ENCODE measurements around the gene TMOD1. TPM values are rescaled to one million over a fixed set of nuclear protein-coding genes. Genes with fewer than 3 reads are reported as not detected.

The TMOD1 gene
- total RNA-seq, 1 donor from 2014 or later = not detected

DNA sequence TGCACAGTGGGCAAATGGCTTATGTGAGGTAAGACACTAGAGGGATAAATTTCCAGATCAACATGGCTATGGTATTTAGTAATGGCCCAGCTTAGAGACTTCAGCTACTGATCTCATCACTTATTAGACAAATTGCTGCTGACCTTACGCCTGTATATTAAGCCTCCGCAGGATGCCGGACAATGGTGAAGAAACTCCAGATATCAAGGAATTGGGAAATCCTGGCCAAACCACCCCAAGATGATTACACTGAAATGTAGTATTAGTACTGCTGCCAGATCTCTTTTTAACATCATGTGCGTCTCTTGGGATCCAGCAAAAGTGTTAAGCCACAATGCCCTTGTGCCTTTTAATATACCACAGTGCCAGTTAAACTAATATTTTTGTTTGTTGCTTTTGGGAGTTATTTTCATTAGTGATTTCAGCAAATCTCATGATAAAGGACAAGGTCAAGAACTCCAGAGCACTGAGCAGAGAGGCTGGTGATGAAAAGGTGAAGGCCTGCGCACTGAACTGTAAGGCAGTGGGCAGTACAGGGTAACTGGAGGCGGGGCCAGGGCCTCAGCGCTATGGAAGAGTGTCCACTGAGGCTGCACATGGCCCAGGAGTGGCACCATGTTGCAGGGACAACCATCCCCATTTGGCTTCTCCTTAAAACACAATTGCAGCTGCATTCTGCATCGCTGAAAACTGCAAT is 99.2 kb downstream of the TMOD1 start:
- no peak overlapping the region for H3K4me2 ChIP-seq
- no peaks in the 10 kb centered on the region for H3K79me2 ChIP-seq (ENCODE audit: low read depth)
- H3K4me1 ChIP-seq = no peaks in the 10 kb centered on the region
- H3K36me3 ChIP-seq = no peaks in the 10 kb centered on the region
- no peak overlapping the region for H3K9ac ChIP-seq
- Mint-ChIP-seq H3K27me3 (ENCODE audit: insufficient read depth, low read depth) (no peaks in the 10 kb centered on the region), H3K9me3 (no peaks in the 10 kb centered on the region), H3K27ac (no peak overlapping the region), H3K36me3 (peaks cover 24% of the 10 kb centered on the region), H3K4me1 (peaks cover 2% of the 10 kb centered on the region), H3K4me3 (no peak overlapping the region)
- no peaks in the 10 kb centered on the region for H4K20me1 ChIP-seq (ENCODE audit: low read depth)
- peaks cover 15% of the 10 kb centered on the region for H3F3A ChIP-seq (ENCODE audit: low read depth)
- DNase-seq (ENCODE audit: low spot score) = no peak
- H3K9me3 ChIP-seq (ENCODE audit: low read depth) = no peaks in the 10 kb centered on the region
- no peak overlapping the region for H3K4me3 ChIP-seq
- no peak overlapping the region for H3K27ac ChIP-seq
- no peak overlapping the region for H2AFZ ChIP-seq (replicated peaks)
- H3K27me3 ChIP-seq = no peaks in the 10 kb centered on the region
- TF ChIP-seq EZH2 (IDR thresholded peaks at IDR 0.05) (no peak), EZH2phosphoT487 (IDR thresholded peaks at IDR 0.05) (no peak)
- TF ChIP-seq, protein P1, sequence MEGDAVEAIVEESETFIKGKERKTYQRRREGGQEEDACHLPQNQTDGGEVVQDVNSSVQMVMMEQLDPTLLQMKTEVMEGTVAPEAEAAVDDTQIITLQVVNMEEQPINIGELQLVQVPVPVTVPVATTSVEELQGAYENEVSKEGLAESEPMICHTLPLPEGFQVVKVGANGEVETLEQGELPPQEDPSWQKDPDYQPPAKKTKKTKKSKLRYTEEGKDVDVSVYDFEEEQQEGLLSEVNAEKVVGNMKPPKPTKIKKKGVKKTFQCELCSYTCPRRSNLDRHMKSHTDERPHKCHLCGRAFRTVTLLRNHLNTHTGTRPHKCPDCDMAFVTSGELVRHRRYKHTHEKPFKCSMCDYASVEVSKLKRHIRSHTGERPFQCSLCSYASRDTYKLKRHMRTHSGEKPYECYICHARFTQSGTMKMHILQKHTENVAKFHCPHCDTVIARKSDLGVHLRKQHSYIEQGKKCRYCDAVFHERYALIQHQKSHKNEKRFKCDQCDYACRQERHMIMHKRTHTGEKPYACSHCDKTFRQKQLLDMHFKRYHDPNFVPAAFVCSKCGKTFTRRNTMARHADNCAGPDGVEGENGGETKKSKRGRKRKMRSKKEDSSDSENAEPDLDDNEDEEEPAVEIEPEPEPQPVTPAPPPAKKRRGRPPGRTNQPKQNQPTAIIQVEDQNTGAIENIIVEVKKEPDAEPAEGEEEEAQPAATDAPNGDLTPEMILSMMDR (IDR thresholded peaks at IDR 0.05) = no peak

GRCh38 chr9:97601228-97601898 is 99.9 kb downstream of the TMOD1 start:
- no peak overlapping the region for H3K9ac ChIP-seq
- H3K36me3 ChIP-seq = no peaks in the 10 kb centered on the region
- H3K79me2 ChIP-seq (ENCODE audit: low read depth) = no peaks in the 10 kb centered on the region
- TF ChIP-seq EZH2 (IDR thresholded peaks at IDR 0.05) (no peak), EZH2phosphoT487 (IDR thresholded peaks at IDR 0.05) (no peak)
- TF ChIP-seq, protein P1 (IDR thresholded peaks at IDR 0.05) = no peak
- H3F3A ChIP-seq (ENCODE audit: low read depth) = peaks cover 15% of the 10 kb centered on the region
- H3K27me3 Mint-ChIP-seq (ENCODE audit: insufficient read depth, low read depth) = no peaks in the 10 kb centered on the region
- H3K4me2 ChIP-seq = no peak overlapping the region
- H3K27me3 ChIP-seq = no peaks in the 10 kb centered on the region
- H4K20me1 ChIP-seq (ENCODE audit: low read depth) = no peaks in the 10 kb centered on the region
- no peaks in the 10 kb centered on the region for H3K9me3 ChIP-seq (ENCODE audit: low read depth)
- DNase-seq (ENCODE audit: low spot score) = no peak
- no peaks in the 10 kb centered on the region for H3K9me3 Mint-ChIP-seq
- no peak overlapping the region for H3K4me3 ChIP-seq
- H3K36me3 Mint-ChIP-seq = peaks cover 29% of the 10 kb centered on the region
- no peak overlapping the region for H2AFZ ChIP-seq (replicated peaks)
- no peak overlapping the region for H3K27ac Mint-ChIP-seq
- no peaks in the 10 kb centered on the region for H3K4me1 ChIP-seq
- peaks cover 2% of the 10 kb centered on the region for H3K4me1 Mint-ChIP-seq
- no peak overlapping the region for H3K27ac ChIP-seq
- H3K4me3 Mint-ChIP-seq = no peak overlapping the region

- Histone ChIP-seq H3K36me3 (no peaks in the 10 kb centered on the region), H2AFZ (replicated peaks) (no peak overlapping the region), H3K4me2 (no peak overlapping the region), H3K9ac (no peak overlapping the region), H3F3A (ENCODE audit: low read depth) (peaks cover 15% of the 10 kb centered on the region), H3K27me3 (no peaks in the 10 kb centered on the region), H3K4me3 (no peak overlapping the region), H3K27ac (no peak overlapping the region), H3K79me2 (ENCODE audit: low read depth) (no peaks in the 10 kb centered on the region), H3K9me3 (ENCODE audit: low read depth) (no peaks in the 10 kb centered on the region), H3K4me1 (no peaks in the 10 kb centered on the region), H4K20me1 (ENCODE audit: low read depth) (no peaks in the 10 kb centered on the region)
- no peaks in the 10 kb centered on the region for H3K9me3 Mint-ChIP-seq
- H3K36me3 Mint-ChIP-seq = peaks cover 34% of the 10 kb centered on the region
- TF ChIP-seq EZH2phosphoT487 (IDR thresholded peaks at IDR 0.05) = no peak
- TF ChIP-seq, protein P1 (IDR thresholded peaks at IDR 0.05) = no peak
- TF ChIP-seq EZH2 (IDR thresholded peaks at IDR 0.05) = no peak
- no peak overlapping the region for H3K4me3 Mint-ChIP-seq
- H3K27ac Mint-ChIP-seq = no peak overlapping the region
- H3K27me3 Mint-ChIP-seq (ENCODE audit: insufficient read depth, low read depth) = no peaks in the 10 kb centered on the region
- peaks cover 2% of the 10 kb centered on the region for H3K4me1 Mint-ChIP-seq
- no peak for DNase-seq (ENCODE audit: low spot score)
These were observed 101.0 kb downstream of the TMOD1 start for GRCh38 chr9:97602430-97602829.
